Measurements from ENCODE around the gene CHD9. TPM values are rescaled to one million over a fixed set of nuclear protein-coding genes. Genes with fewer than 3 reads are reported as not detected.

Gene CHD9
- total RNA-seq, 1 experiment from 2014 or later: 18.9 TPM

DNA sequence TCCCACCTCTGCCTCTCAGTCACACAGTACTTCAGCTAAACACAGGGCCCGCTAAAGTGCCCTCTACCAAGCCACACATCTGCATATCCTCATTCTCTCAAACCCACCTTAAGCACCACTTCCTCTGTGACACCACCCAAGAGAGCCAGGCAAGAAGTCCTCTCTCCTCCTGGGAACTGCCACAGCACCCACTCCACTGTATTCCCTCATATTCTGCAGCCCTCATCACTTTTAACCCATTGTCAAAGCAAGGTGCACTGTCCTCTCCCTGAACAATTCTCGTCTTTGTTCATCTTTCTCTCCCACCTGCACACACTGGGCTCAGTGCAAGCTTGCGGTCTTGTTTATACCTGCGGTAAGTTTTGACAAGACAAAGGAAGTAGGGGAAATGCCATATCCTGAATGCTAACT, 13.6 kb downstream of the CHD9 start (continued):
- TF ChIP-seq EGR1 (IDR thresholded peaks at IDR 0.05; ENCODE audit: low read depth) (no peak), SRF (IDR thresholded peaks at IDR 0.05; ENCODE audit: low read depth) (no peak), TCF7L2 (IDR thresholded peaks at IDR 0.05; ENCODE audit: borderline replicate concordance, extremely low read depth, insufficient read depth, insufficient read length) (no peak), JUND (IDR thresholded peaks at IDR 0.05) (no peak), SIN3A (IDR thresholded peaks at IDR 0.05; ENCODE audit: low read depth) (no peak)
- TF ChIP-seq, protein P1, sequence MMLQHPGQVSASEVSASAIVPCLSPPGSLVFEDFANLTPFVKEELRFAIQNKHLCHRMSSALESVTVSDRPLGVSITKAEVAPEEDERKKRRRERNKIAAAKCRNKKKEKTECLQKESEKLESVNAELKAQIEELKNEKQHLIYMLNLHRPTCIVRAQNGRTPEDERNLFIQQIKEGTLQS (IDR thresholded peaks at IDR 0.05): no peak

DNA sequence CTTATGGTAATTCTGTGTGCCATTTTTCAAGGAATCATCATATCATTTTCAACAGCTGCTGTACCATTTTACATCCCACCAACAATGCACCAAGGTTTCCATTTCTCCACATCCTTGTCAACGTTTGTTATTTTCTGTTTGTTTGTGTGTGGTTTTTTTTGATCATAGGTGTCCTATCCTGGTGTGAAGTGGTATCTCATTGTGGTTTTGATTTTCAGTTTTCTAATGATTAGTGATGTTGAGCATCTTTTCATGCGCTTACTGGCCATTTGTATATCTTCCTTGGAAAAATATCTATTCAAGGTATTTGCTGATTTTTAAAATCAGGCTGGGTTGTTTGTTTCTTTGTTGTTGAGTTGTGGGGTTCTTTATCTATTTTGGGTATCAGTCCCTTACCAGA, 15.0 kb downstream of the CHD9 start:
- intact Hi-C loops (cut with micrococcal nuclease): no loop called here
- no peaks in the 10 kb centered on the region for H3K27me3 ChIP-seq (ENCODE audit: insufficient read depth, low read length)
- H4K20me1 ChIP-seq (ENCODE audit: insufficient read depth): no peaks in the 10 kb centered on the region
- DNase-seq (ENCODE audit: low read depth, low spot score) (no peak), ATAC-seq (no peak)
- BruUV-seq (replicated peaks): no TSS peak
- no peak overlapping the region for H3K27ac ChIP-seq (ENCODE audit: low read depth, low read length)
- no peak overlapping the region for H2AFZ ChIP-seq (ENCODE audit: low read depth, low read length, poor library complexity, severe bottlenecking)
- H3K9me3 ChIP-seq (ENCODE audit: control insufficient read depth in 1 of 2, insufficient read depth in 1 of 2, low read depth in 1 of 2, low read length in 2 of 2): no peaks in the 10 kb centered on the region
- H3K36me3 ChIP-seq (ENCODE audit: control insufficient read depth in 1 of 2, insufficient read depth in 2 of 2, low read length in 2 of 2): no peaks in the 10 kb centered on the region; a peak in 1 of 4 replicates
- CTCF ChIA-PET: no interaction called here
- H3K9ac ChIP-seq (ENCODE audit: low read length): no peak overlapping the region
- no peak for TF ChIP-seq ZNF274 (IDR thresholded peaks at IDR 0.05; ENCODE audit: low read depth, low read length)
- no peak for TF ChIP-seq TCF7L2 (IDR thresholded peaks at IDR 0.05; ENCODE audit: borderline replicate concordance, extremely low read depth, insufficient read depth, insufficient read length)
- TF ChIP-seq, protein P2, sequence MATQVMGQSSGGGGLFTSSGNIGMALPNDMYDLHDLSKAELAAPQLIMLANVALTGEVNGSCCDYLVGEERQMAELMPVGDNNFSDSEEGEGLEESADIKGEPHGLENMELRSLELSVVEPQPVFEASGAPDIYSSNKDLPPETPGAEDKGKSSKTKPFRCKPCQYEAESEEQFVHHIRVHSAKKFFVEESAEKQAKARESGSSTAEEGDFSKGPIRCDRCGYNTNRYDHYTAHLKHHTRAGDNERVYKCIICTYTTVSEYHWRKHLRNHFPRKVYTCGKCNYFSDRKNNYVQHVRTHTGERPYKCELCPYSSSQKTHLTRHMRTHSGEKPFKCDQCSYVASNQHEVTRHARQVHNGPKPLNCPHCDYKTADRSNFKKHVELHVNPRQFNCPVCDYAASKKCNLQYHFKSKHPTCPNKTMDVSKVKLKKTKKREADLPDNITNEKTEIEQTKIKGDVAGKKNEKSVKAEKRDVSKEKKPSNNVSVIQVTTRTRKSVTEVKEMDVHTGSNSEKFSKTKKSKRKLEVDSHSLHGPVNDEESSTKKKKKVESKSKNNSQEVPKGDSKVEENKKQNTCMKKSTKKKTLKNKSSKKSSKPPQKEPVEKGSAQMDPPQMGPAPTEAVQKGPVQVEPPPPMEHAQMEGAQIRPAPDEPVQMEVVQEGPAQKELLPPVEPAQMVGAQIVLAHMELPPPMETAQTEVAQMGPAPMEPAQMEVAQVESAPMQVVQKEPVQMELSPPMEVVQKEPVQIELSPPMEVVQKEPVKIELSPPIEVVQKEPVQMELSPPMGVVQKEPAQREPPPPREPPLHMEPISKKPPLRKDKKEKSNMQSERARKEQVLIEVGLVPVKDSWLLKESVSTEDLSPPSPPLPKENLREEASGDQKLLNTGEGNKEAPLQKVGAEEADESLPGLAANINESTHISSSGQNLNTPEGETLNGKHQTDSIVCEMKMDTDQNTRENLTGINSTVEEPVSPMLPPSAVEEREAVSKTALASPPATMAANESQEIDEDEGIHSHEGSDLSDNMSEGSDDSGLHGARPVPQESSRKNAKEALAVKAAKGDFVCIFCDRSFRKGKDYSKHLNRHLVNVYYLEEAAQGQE (IDR thresholded peaks at IDR 0.05; ENCODE audit: low read depth): no peak
- no peak for TF ChIP-seq EZH2 (IDR thresholded peaks at IDR 0.05)
- peaks cover 78% of the 10 kb centered on the region for H3K79me2 ChIP-seq (ENCODE audit: insufficient read depth, low read length)
- no peaks in the 10 kb centered on the region for H3K4me1 ChIP-seq (ENCODE audit: control insufficient read depth in 1 of 2, insufficient read depth in 2 of 2, low read length in 2 of 2)
- no peak overlapping the region for H3K4me2 ChIP-seq (ENCODE audit: low read length)
- H3K4me3 ChIP-seq (replicated peaks in 1 of 2; ENCODE audit: low read depth in 1 of 2, low read length in 2 of 2): no peak overlapping the region
- RAD21 ChIA-PET (ENCODE audit: low non-redundant PET in 1 of 2, low total read pairs in 2 of 2, uncharacterized antibody in 2 of 2, unreplicated experiment in 2 of 2): no interaction called here
- POLR2A ChIA-PET: no interaction called here
- H3K9me2 ChIP-seq (ENCODE audit: insufficient read depth): no peaks in the 10 kb centered on the region

Data from HCT116 (cell line).